G401 (cell line): ENCODE results near the gene ZNF333. TPM values are rescaled to one million over a fixed set of nuclear protein-coding genes. Genes with fewer than 3 reads are reported as not detected.

ENCODE experiments used
- DNase-seq: peaks from one replicate; pipeline ENCODE4 v3.0.0-alpha.2; 2015; ENCODE audit warnings: low spot score
- in situ Hi-C: cut with HindIII; loops from 2 replicates; pipeline ENCODE4 v1.10.0; 2016; ENCODE audit warnings: low sequenced_read_pairs, mixed read lengths
- total RNA-seq: library from RNA; depleted of rRNA; stranded (reverse); fragments of >200 nt; shearing (Covaris generic); gene quantifications from 2 replicates; pipeline ENCODE4 v1.2.3, GENCODE V29; 2014

The ZNF333 gene
- total RNA-seq, 1 experiment from 2014 or later = 9.8 TPM

DNA sequence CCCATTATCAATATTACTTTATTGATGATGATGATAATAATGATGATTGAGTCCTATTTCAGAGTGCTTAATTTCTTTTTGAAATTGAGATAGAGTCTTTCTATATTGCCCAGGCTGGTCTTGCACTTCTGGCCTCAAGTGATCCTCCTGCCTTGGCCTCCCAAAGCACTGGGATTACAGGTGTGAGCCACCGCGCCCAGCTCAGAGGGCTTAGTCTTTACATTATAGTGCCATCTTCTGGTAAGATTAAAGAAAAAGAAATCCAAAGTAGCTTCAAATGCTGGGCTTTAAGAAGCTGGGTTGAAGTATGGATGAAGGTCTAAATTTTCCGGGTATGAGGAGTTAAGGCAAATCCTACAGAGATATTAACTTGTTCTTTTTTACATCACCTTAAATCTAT is 3.4 kb upstream of the ZNF333 start:
- in situ Hi-C loops = loop anchor here (10.0 kb wide), 1 partner anchor 122 kb away; no protein-coding TSS in a partner anchor
- peak; percentile 2 for DNase-seq

DNA sequence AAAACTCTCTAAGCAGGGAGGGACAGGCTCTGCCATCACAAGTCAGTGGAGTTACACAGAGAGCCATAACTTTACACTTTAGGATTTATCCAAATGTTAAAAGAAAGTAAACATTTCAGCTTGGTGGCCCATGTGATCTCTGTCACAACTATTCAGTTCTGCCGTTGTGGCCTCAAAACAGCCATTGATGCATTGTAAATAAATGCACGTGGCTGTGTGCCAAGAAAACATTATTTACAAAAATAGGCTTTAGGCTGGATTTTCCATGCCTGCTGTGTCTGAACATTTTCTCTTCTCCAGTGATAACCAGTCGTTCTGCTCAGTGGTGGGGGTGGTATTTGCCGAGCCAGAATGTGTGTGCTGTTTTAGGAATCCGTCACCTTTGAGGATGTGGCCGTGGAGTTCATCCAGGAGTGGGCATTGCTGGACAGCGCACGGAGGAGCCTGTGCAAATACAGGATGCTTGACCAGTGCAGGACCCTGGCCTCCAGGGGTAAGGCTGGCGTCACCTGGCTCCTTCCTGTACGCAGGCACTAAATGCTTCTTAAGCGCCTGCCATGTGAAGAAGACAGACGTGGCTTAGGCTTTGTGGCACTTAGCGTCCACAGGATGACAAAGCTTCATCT is 4.9 kb downstream of the ZNF333 start:
- DNase-seq = no peak
- in situ Hi-C loops = no loop called here

DNA sequence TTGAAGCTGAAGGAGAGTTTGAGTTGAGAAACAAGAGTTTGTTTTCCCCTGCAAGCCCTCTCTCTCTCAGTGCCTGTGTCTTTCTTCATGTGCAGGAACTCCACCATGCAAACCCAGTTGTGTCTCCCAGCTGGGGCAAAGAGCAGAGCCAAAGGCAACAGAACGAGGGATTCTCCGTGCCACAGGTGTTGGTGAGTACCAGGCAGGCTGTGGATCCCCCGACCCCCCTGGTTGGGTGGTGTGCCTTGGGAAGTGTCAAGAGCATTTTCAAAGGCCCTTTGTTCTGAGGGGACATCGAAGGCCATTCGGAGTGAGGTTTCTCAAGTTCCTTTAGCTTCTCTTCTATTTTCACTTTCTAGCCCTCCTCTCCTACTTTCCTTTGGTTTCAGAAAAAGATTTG is 5.6 kb downstream of the ZNF333 start:
- in situ Hi-C loops = no loop called here
- no peak for DNase-seq

DNA sequence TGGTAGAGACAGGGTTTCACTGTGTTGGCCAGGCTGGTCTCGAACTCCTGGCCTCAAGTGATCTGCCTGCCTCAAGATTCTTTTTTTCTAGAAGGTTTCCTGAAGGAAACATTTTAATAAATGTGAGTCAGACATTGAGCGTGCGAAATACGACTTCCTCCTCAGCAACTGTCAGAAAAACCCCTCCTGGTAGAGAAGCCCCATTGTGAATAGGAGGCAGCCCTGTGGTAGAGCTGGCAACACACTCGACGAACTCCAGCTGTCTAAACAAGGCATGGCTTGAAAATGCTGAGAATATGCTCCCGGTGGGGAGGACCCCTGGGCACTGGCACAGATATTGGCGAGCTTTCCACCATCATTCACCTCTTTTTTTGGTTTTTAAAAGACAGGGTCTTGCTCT is 9.8 kb downstream of the ZNF333 start:
- in situ Hi-C loops = no loop called here
- no peak for DNase-seq

DNA sequence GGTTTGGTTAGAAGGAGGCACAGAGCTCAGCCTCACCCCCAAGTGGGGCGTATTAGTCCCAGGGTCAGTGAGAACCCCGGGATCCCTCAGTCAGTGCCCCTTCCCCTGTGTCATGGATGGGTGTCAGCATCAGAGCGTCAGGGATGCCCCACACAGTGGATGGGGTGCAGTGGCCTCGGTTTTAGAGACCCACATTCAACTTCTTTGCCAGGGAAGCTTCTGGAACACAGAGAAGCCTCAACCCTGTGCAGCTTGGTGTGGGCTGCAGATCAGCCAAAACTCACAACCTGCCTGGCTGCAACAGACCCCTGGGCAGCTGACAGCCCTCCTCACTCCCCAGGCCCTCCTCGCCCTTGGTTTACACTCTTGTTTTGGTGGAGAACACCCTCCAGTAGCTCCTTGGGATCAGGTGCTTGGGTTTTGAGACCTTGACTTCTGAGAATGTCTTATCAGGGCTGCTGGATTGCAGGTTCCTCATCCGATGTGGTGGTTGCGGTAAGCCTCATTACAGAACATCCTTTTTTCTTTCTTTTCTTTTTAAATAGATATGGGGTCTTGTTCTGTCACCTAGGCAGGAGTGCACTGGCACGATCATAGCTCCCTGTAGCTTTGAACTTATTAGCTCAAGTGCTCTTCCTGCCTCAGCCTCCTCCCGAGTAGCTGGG is 11.0 kb downstream of the ZNF333 start:
- no peak for DNase-seq
- in situ Hi-C loops = no loop called here

DNA sequence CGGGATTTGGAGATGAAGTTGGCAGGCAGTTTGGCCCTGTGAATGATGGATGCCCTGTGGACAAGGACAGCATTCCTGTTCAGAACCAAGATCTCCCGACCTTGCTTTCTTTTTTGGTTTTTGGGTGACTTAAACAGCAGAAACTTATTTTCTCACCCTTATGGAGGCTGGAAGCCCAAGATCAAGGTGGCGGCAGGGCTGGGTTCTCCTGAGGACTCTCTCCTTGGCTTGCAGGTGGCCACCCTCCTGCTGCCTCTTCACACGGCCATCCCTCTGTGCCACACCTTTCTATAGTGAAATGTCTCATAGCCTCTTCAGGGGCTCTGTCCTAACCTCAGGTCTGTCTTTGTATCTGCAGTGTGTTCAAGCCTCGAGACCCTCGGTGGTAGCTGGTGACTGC is 14.0 kb downstream of the ZNF333 start:
- in situ Hi-C loops = no loop called here
- DNase-seq = no peak

DNA sequence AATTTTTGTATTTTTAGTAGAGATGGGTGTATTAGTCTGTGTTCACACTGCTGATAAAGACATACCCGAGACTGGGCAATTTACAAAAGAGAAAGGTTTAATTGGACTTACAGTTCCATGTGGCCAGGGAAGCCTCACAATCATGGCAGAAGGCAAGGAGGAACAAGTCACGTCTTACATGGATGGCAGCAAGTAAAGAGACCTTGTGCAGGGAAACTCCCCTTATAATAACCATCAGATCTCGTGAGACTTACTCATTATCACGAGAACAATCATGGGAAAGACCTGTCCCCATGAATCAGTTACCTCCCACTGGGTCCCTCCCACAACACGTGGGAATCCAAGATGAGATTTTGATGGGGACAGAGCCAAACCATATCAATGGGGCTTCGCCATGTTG is 14.6 kb downstream of the ZNF333 start:
- DNase-seq = no peak

DNA sequence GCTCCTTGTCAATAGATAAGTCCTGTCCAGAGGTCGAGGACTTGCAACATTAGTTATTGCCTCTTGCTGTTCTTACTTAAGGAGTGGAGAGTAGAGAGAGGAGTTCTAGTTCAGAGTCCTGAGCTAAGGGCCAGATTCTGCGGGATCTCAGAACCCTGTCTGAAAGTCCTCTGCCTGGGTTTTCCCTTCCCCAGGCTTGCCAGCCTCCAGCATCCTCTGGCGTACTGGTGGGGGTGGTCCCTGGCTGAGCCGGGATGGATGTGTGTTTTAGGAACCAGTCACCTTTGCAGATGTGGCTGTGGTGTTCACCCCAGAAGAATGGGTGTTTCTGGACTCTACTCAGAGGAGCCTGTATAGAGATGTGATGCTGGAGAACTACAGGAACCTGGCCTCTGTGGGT is 26.0 kb downstream of the ZNF333 start:
- no peak for DNase-seq
- in situ Hi-C loops = no loop called here

More for the DNA sequence above, 14.6 kb downstream of the ZNF333 start:
- in situ Hi-C loops = no loop called here

DNA sequence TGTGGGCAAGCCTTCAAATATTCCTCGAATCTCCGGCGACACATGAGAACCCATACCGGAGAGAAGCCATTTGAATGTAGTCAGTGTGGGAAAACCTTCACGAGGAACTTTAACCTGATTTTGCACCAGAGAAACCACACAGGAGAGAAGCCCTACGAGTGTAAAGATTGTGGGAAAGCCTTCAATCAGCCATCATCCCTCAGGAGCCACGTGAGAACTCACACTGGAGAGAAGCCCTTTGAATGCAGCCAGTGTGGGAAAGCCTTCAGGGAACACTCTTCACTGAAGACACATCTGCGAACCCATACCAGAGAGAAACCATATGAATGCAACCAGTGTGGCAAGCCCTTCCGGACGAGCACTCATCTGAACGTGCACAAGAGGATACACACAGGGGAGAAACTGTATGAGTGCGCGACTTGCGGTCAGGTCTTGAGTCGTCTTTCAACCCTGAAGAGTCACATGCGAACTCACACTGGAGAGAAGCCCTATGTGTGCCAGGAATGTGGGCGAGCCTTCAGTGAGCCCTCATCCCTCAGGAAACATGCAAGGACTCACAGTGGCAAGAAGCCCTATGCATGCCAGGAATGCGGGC is 28.8 kb downstream of the ZNF333 start:
- in situ Hi-C loops = no loop called here
- no peak for DNase-seq

DNA sequence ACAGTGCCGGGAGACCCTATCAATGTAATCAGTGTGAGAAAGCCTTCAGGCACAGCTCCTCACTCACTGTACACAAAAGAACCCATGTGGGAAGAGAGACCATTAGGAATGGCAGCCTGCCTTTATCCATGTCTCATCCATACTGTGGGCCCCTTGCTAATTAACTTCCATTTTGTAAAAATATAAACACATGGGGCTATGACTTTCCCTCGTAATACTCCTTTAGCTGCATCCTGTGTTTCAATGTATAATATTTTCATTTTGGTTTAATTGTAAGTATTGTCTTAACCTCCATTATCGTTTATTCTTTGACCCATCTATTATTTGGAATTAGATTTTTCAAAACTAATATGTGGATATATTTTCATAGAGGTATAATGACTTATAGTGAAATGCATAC is 29.3 kb downstream of the ZNF333 start:
- in situ Hi-C loops = no loop called here

DNA sequence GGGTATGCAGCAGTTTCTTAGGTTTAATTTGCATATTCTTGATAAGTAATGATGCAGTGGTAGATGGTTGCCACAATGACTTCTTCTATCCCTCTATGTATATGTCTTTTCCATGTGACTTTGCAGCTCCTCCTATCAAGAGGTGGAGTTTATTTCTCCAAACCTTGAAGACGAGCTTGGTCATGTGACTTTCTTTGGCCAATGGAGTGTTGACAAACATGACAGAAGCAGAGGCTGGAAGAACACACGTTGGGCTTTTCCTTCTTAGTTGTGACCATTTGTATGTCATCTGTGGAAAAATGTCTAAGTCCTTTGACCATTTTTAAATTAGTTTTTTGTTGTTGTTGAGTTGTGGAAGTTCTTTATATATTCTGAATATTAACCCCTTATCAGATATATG is 32.3 kb downstream of the ZNF333 start:
- no peak for DNase-seq
- in situ Hi-C loops = no loop called here

More for the DNA sequence above, 29.3 kb downstream of the ZNF333 start:
- DNase-seq = no peak

DNA sequence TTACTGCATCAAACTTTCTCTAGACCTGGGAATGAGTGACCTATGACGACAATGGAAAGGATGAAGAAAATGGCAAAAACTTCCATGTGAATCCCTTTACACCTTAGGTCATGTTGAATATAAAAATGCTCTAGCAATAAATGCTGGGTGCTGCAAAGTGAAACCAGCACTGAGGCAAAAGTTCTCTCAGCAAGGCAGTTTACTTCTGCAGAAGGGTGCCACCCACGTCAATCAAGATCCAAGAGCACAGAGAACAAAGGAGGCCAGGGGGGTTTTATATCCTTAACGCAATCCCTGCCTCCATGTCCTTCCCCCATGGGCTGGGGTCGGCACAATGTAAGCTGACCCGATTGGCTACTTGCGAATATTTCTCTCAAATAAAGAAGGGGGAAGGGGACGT is 38.7 kb downstream of the ZNF333 start:
- DNase-seq = no peak
- in situ Hi-C loops = no loop called here

DNA sequence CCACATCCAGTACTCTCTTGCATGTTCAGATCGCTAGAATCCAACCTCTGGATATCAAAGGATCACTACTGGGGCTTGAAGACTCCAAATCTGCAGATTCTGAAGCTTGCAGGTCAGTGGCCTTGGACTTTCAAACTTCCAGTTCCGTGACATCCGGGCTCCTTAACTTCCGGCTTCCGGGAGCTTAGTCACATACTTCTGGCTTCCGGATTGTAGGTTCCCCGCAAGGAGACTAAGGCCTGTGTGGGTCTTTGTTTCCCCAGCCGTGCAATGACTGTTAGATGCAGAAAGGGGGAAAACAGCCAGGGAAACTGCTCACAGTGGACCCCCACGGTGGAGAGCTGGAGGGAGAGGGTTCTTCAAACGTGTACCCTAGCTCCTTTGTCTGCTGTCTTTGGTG is 41.4 kb downstream of the ZNF333 start:
- DNase-seq = no peak
- in situ Hi-C loops = no loop called here

DNA sequence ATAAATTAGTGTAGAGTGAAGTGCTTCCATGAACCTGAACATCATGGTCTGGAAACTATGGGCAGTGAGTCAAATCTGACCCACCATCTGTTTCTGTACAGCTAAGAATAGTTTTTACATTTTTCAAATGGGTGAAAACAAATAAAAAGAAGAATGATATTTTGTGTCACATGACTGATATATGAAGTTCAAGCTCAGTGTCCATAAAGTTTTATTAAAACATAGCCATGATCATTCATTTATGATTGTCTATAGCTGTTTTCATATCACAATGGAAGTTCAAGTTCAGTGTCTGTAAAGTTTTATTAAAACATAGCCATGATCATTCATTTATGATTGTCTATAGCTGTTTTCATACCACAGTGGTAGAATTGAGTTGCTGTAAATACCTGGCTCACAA is 42.7 kb downstream of the ZNF333 start:
- in situ Hi-C loops = no loop called here
- no peak for DNase-seq

DNA sequence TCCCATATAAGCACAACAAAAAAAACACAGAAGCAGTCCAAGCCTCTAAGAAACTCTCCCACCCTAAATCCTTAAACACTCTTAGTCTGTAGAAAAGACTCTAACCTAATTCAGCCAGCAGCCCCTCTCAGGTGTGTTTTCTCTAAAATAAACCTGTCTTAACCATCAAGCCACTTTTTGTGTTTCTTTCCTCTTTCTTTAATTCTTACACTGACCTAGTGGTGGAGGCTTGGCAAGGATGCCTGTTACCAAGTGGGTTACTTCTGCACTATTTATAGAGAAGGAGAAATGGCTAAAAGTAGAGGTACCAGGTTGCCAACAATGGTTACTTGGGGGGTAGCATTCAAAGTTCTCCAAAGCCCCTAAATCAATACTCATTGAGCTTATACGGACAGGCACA is 43.7 kb downstream of the ZNF333 start:
- in situ Hi-C loops = no loop called here
- no peak for DNase-seq

DNA sequence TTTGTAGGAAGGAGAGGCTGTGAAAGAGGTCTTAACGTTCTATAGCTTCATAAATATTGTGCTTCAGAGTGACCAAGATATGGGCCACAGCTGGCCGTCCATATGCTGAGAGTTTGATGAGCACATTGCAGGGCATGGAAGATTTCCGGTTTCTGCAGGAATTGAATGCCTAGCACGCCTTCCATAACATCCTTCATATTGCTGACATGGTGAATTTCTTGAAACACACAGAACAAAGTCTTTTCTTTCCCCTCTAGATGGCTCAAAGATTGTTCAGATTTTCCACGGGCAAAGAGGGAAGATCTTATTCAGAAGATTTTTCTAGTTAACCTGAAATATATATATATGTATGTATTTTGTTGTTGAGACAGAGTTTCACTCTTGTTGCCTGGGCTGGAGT is 46.1 kb downstream of the ZNF333 start:
- DNase-seq = no peak
- in situ Hi-C loops = no loop called here

DNA sequence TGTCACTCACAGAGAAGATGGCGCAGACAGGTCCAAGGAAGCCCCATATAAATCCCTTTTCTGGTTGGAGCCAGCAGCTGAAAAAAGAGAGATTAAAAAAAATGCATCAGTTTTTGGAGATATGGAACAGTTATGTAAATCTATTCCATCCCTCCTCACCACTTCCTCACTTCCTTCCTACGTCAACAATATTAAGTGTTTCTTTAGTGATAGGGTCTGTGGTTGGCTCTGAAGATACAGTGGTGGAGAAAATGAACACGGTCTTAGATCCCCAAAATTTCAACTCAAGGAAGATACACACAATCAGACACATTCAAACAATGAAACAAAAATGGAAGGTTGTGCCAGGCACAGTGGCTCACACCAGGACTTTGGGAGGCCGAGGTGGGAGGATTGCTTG is 57.0 kb downstream of the ZNF333 start:
- in situ Hi-C loops = no loop called here
- no peak for DNase-seq

DNA sequence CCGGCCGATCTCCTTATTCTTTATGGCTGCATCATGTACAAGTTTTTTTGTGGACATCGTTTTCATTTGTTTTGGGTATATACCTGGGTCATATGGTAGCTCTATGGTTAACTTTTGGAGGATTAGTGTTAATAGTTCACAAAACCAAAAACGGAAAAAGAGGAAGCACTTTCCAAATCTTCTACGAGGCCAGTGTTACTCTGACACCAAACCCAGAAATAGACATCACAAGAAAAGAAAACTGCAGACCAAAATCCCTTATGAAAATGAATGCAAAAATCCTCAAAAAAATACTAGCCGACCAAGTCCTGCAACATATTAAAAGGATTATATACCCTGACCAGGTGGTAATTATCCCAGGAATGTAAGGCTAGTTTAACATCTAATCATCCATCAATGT is 58.8 kb downstream of the ZNF333 start:
- DNase-seq = no peak
- in situ Hi-C loops = no loop called here

DNA sequence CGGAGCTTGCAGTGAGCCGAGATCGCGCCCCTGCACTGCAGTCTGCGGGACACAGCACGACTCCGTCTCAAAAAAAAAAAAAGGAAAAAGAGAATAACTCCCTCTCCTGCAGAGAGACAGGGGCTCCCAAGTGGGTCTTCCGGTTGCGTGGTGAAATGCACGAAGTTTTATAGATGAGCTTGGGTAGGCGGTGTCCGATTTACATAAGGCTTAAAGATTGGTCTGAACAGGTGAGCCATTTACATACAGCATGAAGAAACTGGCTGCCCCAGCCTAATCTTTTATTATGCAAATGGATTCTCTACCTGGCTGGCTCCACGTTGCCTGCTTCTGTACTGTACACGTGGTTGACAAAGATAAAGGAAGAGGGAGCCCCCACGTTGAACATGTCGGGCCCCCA is 69.0 kb downstream of the ZNF333 start:
- in situ Hi-C loops = no loop called here
- DNase-seq = no peak

DNA sequence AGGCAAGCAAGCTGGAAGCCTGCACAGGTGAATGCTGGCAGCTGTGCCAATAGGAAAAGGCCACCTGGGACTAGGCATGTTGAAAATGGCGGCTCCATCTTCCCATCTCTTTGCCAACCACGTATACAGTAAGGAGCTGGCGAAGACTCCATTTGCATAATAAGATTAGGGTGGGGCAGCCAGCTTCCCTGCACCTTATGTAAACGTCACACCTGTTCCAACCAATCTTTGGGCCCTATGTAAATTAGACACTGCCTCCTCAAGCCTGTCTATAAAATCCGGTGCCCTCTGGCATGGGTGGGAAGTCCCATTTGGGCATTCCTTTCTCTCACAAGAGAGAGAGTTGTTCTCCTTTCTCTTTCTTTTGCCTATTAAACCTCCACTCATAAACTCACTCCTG is 71.8 kb downstream of the ZNF333 start:
- no peak for DNase-seq
- in situ Hi-C loops = no loop called here

DNA sequence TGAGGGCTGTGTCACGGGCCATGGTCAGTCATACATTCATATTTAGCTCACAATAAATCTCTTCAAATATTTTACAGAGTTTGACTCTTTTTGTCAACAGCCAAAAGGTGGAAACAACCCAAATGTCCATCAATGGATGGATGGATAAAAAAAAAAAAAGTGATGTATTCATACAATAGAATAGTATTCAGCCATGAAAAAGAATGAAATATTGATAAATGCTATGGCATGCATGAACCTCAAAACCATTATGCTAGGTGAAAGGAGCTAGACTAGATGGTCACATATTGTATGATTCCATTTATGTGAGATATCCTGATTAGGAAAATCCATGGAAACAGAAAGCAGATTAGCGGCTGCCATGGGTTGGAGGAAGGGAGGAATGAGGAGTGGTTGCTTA is 72.3 kb downstream of the ZNF333 start:
- in situ Hi-C loops = no loop called here
- DNase-seq = no peak
